A549 (cell line): Measurements from ENCODE around the gene HDDC2. TPM values are rescaled to one million over a fixed set of nuclear protein-coding genes. Genes with fewer than 3 reads are reported as not detected.

Experiments used
- ATAC-seq, 2 experiments: fragments of 200-7000 bp in 1 of 2; fragments of >200 bp in 1 of 2; cut with Nextera tagmentation in 1 of 2; cut with Tn5 transposase in 1 of 2; 3 replicates each; pipeline versions ENCODE4 v1.8.0 to v1.9.1; 2018 to 2020; ENCODE audit warnings: mild to moderate bottlenecking in 1 of 2, moderate library complexity in 1 of 2
- CTCF ChIA-PET: fragments of 300-600 bp; sonication (Branson Sonifier 250); formaldehyde crosslinking; extraction: SDS; loops from one replicate; lab custom pipeline; 2021; ENCODE audit warnings: antibody characterized with exemption, inconsistent platforms; lab: Yijun Ruan, JAX
- POLR2A ChIA-PET: fragments of 350-600 bp; formaldehyde crosslinking; extraction: SDS; loops from one replicate; lab custom pipeline; 2021; ENCODE audit warnings: antibody characterized with exemption, inconsistent platforms; lab: Yijun Ruan, JAX
- DNase-seq, 2 experiments: peaks; one replicate each; pipeline versions ENCODE4 v3.0.0 to v3.0.0-alpha.2; 2011 to 2016; ENCODE audit warnings: low read depth in 1 of 2, low spot score in 1 of 2
- FAIRE-seq: peaks from 2 replicates; lab custom pipeline; 2011; peaks lifted over from hg19 to GRCh38; lab: Jason Lieb, UNC
- H3K27ac ChIP-seq, 2 experiments: fragments of >200 bp; sonication (Bioruptor Twin); formaldehyde crosslinking; 3 replicates each; pipeline ENCODE4 v1.5.1; 2016 to 2017
- H3K4me1 ChIP-seq: fragments of >200 bp; sonication (Bioruptor Twin); formaldehyde crosslinking; 3 replicates; pipeline ENCODE4 v1.6.1; 2016
- H3K4me2 ChIP-seq: fragments of >200 bp; sonication (Bioruptor Twin); formaldehyde crosslinking; 3 replicates; pipeline ENCODE4 v1.6.1; 2016
- H3K4me3 ChIP-seq: fragments of >200 bp; sonication (Bioruptor Twin); formaldehyde crosslinking; 3 replicates; pipeline ENCODE4 v1.5.1; 2016
- H3K9me3 ChIP-seq: fragments of >200 bp; sonication (Bioruptor Twin); formaldehyde crosslinking; 3 replicates; pipeline ENCODE4 v1.6.1; 2016
- ATOH8 ChIP-seq: fragments of 250-450 bp; sonication (Bioruptor Pico); IDR thresholded peaks from 2 replicates; pipeline ENCODE4 v1.5.0; 2020; ENCODE audit warnings: low read depth, mild to moderate bottlenecking, moderate library complexity
- BCL3 ChIP-seq: fragments of >200 bp; sonication (Bioruptor Twin); formaldehyde crosslinking; IDR thresholded peaks from 3 replicates; pipeline ENCODE4 v1.6.1; 2016
- CBX2 ChIP-seq: fragments of 200-600 bp; sonication (generic); IDR thresholded peaks from 2 replicates; pipeline ENCODE4 v1.6.1; 2016; ENCODE audit warnings: low read depth, mild to moderate bottlenecking, borderline replicate concordance
- EHF ChIP-seq: fragments of 250-450 bp; sonication (Bioruptor Pico); IDR thresholded peaks from 2 replicates; pipeline ENCODE4 v1.5.0; 2020; ENCODE audit warnings: mild to moderate bottlenecking
- EHMT2 ChIP-seq: fragments of 200-600 bp; sonication (generic); IDR thresholded peaks from 2 replicates; pipeline ENCODE4 v1.6.1; 2016; ENCODE audit warnings: antibody characterized with exemption, low read depth, mild to moderate bottlenecking, moderate library complexity
- GATA3 ChIP-seq: IDR thresholded peaks from 2 replicates; pipeline ENCODE4 v1.6.1; 2012; ENCODE audit warnings: borderline replicate concordance
- HOXB5 ChIP-seq: fragments of 250-450 bp; sonication (Bioruptor Pico); IDR thresholded peaks from 2 replicates; pipeline ENCODE4 v1.5.0; 2020; ENCODE audit warnings: mild to moderate bottlenecking, moderate library complexity
- JUN ChIP-seq, 2 experiments: fragments of >200 bp; sonication (Bioruptor Twin); formaldehyde crosslinking; IDR thresholded peaks; 2 replicates in 1 of 2; 3 replicates in 1 of 2; pipeline ENCODE4 v1.6.1; 2016 to 2017
- MAFK ChIP-seq: fragments of 450-650 bp; IDR thresholded peaks from 2 replicates; pipeline ENCODE4 v1.6.1; 2014; ENCODE audit not compliant: partially characterized antibody
- MAZ ChIP-seq: fragments of 150-350 bp; IDR thresholded peaks from 2 replicates; pipeline ENCODE4 v1.6.1; 2014; ENCODE audit warnings: antibody characterized with exemption, low read depth, low read length, borderline replicate concordance
- MYC ChIP-seq: IDR thresholded peaks from 2 replicates; pipeline ENCODE4 v1.6.1; 2012; ENCODE audit warnings: mild to moderate bottlenecking, inconsistent platforms, low read length, improper control_type of control experiment, borderline replicate concordance
- NR3C1 ChIP-seq: fragments of >200 bp; sonication (Bioruptor Twin); formaldehyde crosslinking; IDR thresholded peaks from 3 replicates; pipeline ENCODE4 v1.6.1; 2017
- PBX3 ChIP-seq: IDR thresholded peaks from 2 replicates; pipeline ENCODE4 v1.6.1; 2012
- POLR2AphosphoS2 ChIP-seq: conservative IDR thresholded peaks from 2 replicates; pipeline ENCODE4 v1.6.1; 2012; ENCODE audit warnings: low read length, improper control_type of control experiment, inconsistent platforms
- SMC3 ChIP-seq: fragments of >200 bp; sonication (Bioruptor Twin); formaldehyde crosslinking; IDR thresholded peaks from 3 replicates; pipeline ENCODE4 v1.6.1; 2018; ENCODE audit warnings: inconsistent platforms
- USF2 ChIP-seq: fragments of 450-650 bp; IDR thresholded peaks from 2 replicates; pipeline ENCODE4 v1.6.1; 2014; ENCODE audit warnings: antibody characterized with exemption
- ZC3H11A ChIP-seq: fragments of 450-650 bp; IDR thresholded peaks from 2 replicates; pipeline ENCODE4 v1.6.1; 2014; ENCODE audit warnings: antibody characterized with exemption, mild to moderate bottlenecking
- ZNF302 ChIP-seq: fragments of 250-450 bp; sonication (Bioruptor Pico); IDR thresholded peaks from 2 replicates; pipeline ENCODE4 v1.9.0; 2021; ENCODE audit warnings: inconsistent platforms, mild to moderate bottlenecking, moderate library complexity
- WGBS: methylation state at CpG from one replicate; pipeline ENCODE4 v1.1.6; 2017; ENCODE audit errors: missing lambda C conversion rate; 5-methylcytosine and 5-hydroxymethylcytosine counted together
- polyA plus RNA-seq, 4 experiments: library from polyadenylated mRNA; depleted of rRNA in 3 of 4; stranded (reverse); fragments of >200 nt; fragmentation: RNase III in 1 of 4; extraction: RNeasy Plus Mini Kit Qiagen cat#74134 plus additional on column Dnase treatment in 1 of 4; gene quantifications; 2 replicates in 3 of 4; 3 replicates in 1 of 4; pipeline ENCODE4 v1.2.3, GENCODE V29; 2011 to 2017
- TF ChIP-seq, protein P1 (sequence below): fragments of >200 bp; sonication (Bioruptor Twin); formaldehyde crosslinking; IDR thresholded peaks from 2 replicates; pipeline ENCODE4 v1.6.1; 2016

HDDC2 gene
- polyA plus RNA-seq, 2 of the 4 experiments (the other 2 are of a cell fraction), result 107 to 216 TPM

DNA sequence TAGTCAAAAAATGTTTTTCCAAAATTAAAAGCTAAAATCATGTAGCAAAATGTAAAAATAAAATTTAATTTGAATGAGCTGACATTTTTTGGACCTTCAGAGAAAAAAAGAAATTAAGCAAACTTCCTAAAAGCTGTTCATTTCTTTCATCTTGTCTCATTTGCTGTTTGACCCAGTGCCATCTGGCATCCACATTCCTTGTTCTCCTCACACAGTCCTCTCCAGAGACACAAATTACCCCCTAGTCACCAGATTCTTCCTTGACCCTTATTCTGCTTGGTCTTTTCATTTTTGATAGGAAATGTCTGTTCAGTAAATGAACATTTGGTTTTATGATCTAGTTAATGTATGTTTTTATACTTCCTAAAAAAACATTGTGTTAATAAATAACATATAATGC is 55.2 kb downstream of the HDDC2 start:
- CTCF ChIA-PET, result no interaction called here
- no peak for TF ChIP-seq ATOH8 (CRISPR knock-in tag)
- TF ChIP-seq SMC3, result no peak
- TF ChIP-seq NR3C1, result no peak
- no peak for TF ChIP-seq USF2
- TF ChIP-seq ZC3H11A, result no peak
- no peak for TF ChIP-seq MYC
- no peaks in the 10 kb centered on the region for H3K9me3 ChIP-seq
- no peak for DNase-seq
- H3K27ac ChIP-seq, result no peak overlapping the region
- no peak overlapping the region for H3K4me3 ChIP-seq
- no peak for FAIRE-seq
- POLR2A ChIA-PET, result no interaction called here
- H3K4me2 ChIP-seq, result no peak overlapping the region
- peaks cover 21% of the 10 kb centered on the region for H3K4me1 ChIP-seq
- no peak for ATAC-seq

DNA sequence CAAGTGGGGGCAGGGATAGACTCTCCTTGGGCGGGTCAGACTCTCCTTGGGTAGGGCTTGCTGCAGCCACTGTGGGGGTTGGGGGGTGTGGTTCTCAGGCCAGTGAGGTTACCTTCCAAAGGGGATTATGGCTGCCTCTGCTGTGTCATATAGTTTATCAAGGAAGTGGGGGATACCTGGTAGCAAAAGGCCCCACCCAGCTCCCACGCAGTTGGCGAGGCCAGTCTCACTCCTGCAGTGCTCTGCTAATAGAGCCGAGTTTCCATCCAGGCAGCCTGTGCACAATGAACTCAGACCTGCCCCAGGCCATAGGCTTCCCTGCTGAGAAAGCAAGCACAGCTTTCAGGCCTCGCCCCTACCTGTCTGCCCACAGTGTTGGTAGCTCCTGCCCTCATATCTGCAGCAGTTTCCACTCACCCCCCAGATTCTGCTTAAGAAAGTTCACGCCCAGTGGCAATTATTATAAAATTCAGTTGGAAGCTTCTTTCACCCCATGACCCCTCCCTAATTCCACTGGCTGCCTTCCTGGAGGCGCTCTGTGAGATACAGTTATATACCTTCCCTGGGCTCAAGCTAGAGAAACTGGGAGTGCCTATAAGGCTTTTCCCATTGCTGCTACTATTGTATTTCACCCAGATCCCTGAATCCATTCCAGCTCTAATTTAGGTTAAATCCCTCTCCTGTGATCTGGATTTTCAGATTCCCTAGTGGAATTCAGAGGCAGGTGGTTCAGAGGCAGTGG is 56.1 kb downstream of the HDDC2 start:
- peak in 1 of 2 experiments; percentile 45; a peak in 1 of 6 replicates for ATAC-seq
- CTCF ChIA-PET, result no interaction called here
- no peaks in the 10 kb centered on the region for H3K9me3 ChIP-seq
- POLR2A ChIA-PET, result no interaction called here
- no peak for FAIRE-seq
- TF ChIP-seq PBX3 (no peak), ZNF302 (no peak), ZC3H11A (no peak), CBX2 (no peak), JUN (IDR thresholded peaks at IDR 0.05) (no peak), GATA3 (no peak), POLR2AphosphoS2 (no peak)
- TF ChIP-seq, protein P1, sequence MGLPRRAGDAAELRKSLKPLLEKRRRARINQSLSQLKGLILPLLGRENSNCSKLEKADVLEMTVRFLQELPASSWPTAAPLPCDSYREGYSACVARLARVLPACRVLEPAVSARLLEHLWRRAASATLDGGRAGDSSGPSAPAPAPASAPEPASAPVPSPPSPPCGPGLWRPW, result no peak
- 81% methylated on average over 6 of the region's 7 CpGs for WGBS
- no peak overlapping the region for H3K4me3 ChIP-seq
- peak overlapping the region; percentile 20 to 69; a peak in 4 of 6 replicates for H3K27ac ChIP-seq
- DNase-seq, result no peak
- H3K4me2 ChIP-seq, result peak overlapping the region; percentile 55
- H3K4me1 ChIP-seq, result peaks cover 21% of the 10 kb centered on the region

DNA sequence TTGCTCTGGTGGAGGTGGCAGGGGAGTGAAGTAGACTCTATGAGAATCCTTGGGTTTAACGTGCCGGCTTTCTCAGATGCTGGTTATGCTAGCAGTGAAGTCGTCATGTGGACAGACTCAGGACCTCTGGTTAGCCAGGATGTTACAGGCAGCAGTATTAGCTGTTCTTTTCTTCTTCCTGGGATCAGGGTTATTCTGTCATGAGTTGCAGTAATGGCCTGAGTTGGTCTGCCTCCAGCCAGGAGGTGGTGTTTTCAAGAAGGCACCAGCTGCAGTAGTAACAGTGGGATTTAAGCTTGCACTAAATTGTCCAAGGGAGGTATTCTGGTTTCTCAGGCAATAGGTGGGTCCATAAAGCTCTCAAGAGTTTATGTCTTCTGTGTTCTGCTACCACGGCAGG is 56.7 kb downstream of the HDDC2 start:
- Histone ChIP-seq H3K4me3 (no peak overlapping the region), H3K27ac (peak overlapping the region; percentile 19 to 69; a peak in 3 of 6 replicates), H3K9me3 (peaks cover under 1% of the 10 kb centered on the region; the same call in 2 of the 3 replicates), H3K4me2 (peak overlapping the region; percentile 55)
- ChIA-PET POLR2A (no interaction called here), CTCF (no interaction called here)
- ATAC-seq (no peak), FAIRE-seq (no peak), DNase-seq (no peak)
- WGBS, result 83% methylated on average over 1 of the region's 4 CpGs
- TF ChIP-seq EHMT2, result no peak
- TF ChIP-seq HOXB5 (CRISPR knock-in tag), result no peak
- TF ChIP-seq BCL3, result no peak
- no peak for TF ChIP-seq MAFK
- no peak for TF ChIP-seq EHF
- no peak for TF ChIP-seq MAZ
- no peak for TF ChIP-seq JUN (IDR thresholded peaks at IDR 0.05)
- TF ChIP-seq, all 56 proteins: peak for 0
- peaks cover 21% of the 10 kb centered on the region for H3K4me1 ChIP-seq
